AG20443 (cell line): Measurements from ENCODE around the gene MT1F.
"Not testable (repeated sequence)": the region's sequence is repeated elsewhere in the genome, so short reads cannot be mapped to it uniquely, and the experiment has no call there.

Source experiments
- DNase-seq: peaks from one replicate; pipeline ENCODE4 v3.0.0; 2012; ENCODE audit warnings: low spot score, mixed read lengths

The MT1F gene

GRCh38 chr16:56657555-56658326, at the start of gene MT1F:
Gene MT1F (plus strand): TSS chr16:56657959. CDS start chr16:56658059, 100 bp downstream.
- DNase-seq, result peak; percentile 47

- peak; percentile 95 for DNase-seq
Observed at GRCh38 chr16:56608043-56608875, 49.5 kb upstream of the MT1F start, which contains the start of gene MT2A. Gene MT2A (plus strand): TSS chr16:56608584. CDS start chr16:56608656, 72 bp downstream.

GRCh38 chr16:56608876-56609462, 48.8 kb upstream of the MT1F start:
- no peak for DNase-seq

GRCh38 chr16:56609463-56609921, 48.3 kb upstream of the MT1F start:
- DNase-seq, result no peak

GRCh38 chr16:56610017-56610608, 47.6 kb upstream of the MT1F start:
- peak; percentile 56 for DNase-seq

- no peak for DNase-seq
Observed at GRCh38 chr16:56610609-56611111, 47.1 kb upstream of the MT1F start.

GRCh38 chr16:56611281-56611833, 46.4 kb upstream of the MT1F start:
- DNase-seq, result peak; percentile 56

GRCh38 chr16:56613706-56614105, 44.1 kb upstream of the MT1F start:
- no peak for DNase-seq

- DNase-seq, result no peak
Observed at GRCh38 chr16:56614549-56614991, 43.2 kb upstream of the MT1F start.

GRCh38 chr16:56615353-56615752, 42.4 kb upstream of the MT1F start:
- no peak for DNase-seq

- DNase-seq, result no peak
Observed at GRCh38 chr16:56616608-56617211, 41.0 kb upstream of the MT1F start.

GRCh38 chr16:56617212-56618085, 40.3 kb upstream of the MT1F start:
- peak; percentile 82 for DNase-seq

GRCh38 chr16:56618138-56618537, 39.6 kb upstream of the MT1F start:
- no peak for DNase-seq

- no peak for DNase-seq
Observed at GRCh38 chr16:56620339-56620897, 37.3 kb upstream of the MT1F start.

- DNase-seq, result not testable (repeated sequence)
Observed at GRCh38 chr16:56621665-56622445, 35.9 kb upstream of the MT1F start.

GRCh38 chr16:56623184-56623583, 34.6 kb upstream of the MT1F start:
- DNase-seq, result not testable (repeated sequence)

- DNase-seq, result no peak
Observed at GRCh38 chr16:56623637-56624036, 34.1 kb upstream of the MT1F start.

- peak; percentile 94 for DNase-seq
Observed at GRCh38 chr16:56625140-56625942, 32.4 kb upstream of the MT1F start, which contains the start of gene MT1E. Gene MT1E (plus strand): TSS chr16:56625781. CDS start chr16:56625852, 71 bp downstream.
